Measurements from ENCODE around the gene CKLF.

DNA sequence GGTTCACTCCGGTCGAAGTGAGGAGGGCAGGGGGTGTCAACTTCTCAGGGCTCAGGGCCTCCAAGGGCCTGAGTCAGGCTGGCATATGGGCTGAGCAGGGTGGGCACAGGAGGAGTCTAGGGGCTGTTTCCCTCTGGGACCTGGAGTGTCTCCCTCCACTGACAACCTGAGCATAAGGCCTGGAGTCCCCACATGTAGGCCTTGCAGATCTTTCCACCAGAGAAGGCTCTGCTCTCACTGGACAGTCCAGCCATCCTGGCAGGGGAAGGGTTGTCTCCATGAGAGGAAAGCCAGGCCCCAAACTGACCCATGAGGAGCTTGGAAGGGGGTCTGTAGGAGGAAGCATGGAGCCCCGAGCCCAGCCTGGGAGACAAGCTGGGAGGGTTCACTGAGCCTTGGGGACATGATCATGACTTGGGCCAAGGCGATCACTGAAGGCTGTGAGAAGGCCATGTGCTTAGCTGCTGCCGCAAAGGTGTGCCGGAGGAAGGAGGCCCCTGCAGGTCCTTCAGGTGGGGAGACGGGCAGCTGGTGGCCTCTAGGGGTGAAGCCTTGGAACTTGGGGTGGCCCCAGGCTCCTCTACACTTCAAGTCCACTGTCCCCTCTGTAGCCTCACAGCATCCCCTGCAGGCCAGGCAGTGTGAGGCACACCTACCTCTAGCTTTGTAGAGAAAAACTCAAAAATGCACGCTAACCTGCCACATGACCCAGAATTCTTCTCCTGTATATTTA is 36.8 kb downstream of the CKLF start:
- TF ChIP-seq, protein P1, sequence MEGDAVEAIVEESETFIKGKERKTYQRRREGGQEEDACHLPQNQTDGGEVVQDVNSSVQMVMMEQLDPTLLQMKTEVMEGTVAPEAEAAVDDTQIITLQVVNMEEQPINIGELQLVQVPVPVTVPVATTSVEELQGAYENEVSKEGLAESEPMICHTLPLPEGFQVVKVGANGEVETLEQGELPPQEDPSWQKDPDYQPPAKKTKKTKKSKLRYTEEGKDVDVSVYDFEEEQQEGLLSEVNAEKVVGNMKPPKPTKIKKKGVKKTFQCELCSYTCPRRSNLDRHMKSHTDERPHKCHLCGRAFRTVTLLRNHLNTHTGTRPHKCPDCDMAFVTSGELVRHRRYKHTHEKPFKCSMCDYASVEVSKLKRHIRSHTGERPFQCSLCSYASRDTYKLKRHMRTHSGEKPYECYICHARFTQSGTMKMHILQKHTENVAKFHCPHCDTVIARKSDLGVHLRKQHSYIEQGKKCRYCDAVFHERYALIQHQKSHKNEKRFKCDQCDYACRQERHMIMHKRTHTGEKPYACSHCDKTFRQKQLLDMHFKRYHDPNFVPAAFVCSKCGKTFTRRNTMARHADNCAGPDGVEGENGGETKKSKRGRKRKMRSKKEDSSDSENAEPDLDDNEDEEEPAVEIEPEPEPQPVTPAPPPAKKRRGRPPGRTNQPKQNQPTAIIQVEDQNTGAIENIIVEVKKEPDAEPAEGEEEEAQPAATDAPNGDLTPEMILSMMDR (IDR thresholded peaks at IDR 0.05; ENCODE audit: low read depth, low read length, poor library complexity, severe bottlenecking) = peak; percentile 82
- TF ChIP-seq EZH2phosphoT487 (IDR thresholded peaks at IDR 0.05; ENCODE audit: borderline replicate concordance, low read length) = no peak
